HT1080 (cell line): Measurements from ENCODE around the gene AP1M2. TPM values are rescaled to one million over a fixed set of nuclear protein-coding genes. Genes with fewer than 3 reads are reported as not detected.
"Not testable (repeated sequence)": the region's sequence is repeated elsewhere in the genome, so short reads cannot be mapped to it uniquely, and the experiment has no call there.

Experiments used
- DNase-seq: peaks from one replicate; pipeline ENCODE4 v3.0.0-alpha.2; 2015; ENCODE audit warnings: low read depth
- total RNA-seq: library from RNA; depleted of rRNA; stranded (reverse); fragments of >200 nt; shearing (Covaris generic); gene quantifications from 2 replicates; pipeline ENCODE4 v1.2.3, GENCODE V29; 2014

The AP1M2 gene
- total RNA-seq, 1 experiment from 2014 or later = 8.6 TPM

DNA sequence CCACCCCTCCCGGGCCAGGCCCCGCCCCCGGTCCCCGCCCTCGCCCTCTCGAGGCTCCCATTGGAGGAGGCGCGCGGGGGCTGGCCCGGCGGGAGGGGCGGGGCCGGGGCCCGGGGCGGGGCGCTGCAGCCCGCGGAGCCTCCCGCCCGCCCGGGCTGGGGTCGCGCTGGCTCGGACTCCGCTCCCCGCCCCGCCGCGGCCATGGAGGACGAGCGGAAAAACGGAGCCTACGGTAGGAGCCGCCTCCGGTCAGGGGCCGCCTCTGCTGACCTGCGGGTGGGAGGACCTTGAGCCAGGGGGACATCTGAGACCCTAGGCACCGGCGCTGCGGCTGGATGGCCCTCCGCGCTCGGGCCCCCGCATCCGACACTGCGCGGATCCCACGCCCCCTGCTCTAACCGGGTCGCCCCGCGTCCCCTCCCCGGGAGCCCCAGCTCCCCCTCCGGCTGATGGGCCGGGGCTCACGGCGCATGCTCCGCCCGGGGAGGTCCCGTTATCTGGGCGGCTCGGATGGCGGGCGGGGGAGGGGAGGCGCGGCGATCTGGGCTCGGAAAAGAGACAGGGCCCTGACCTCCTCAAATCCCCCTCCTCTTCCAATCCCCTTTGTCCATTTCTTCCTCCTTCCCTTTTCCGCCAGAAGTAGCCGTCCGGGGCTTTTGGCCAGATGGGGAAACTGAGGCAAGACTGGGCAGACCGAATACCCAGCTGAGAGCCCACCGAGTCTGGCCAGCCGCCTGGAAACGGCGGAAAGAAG is 15.4 kb upstream of the AP1M2 start:
- DNase-seq = no peak

- no peak for DNase-seq
Observed at GRCh38 chr19:10601999-10602329, 14.9 kb upstream of the AP1M2 start.

- no peak for DNase-seq
Observed at GRCh38 chr19:10600149-10600548, 13.0 kb upstream of the AP1M2 start.

GRCh38 chr19:10593820-10594637 is 6.9 kb upstream of the AP1M2 start:
- DNase-seq = no peak

- DNase-seq = no peak
Observed at GRCh38 chr19:10593148-10593547, 6.0 kb upstream of the AP1M2 start.

DNA sequence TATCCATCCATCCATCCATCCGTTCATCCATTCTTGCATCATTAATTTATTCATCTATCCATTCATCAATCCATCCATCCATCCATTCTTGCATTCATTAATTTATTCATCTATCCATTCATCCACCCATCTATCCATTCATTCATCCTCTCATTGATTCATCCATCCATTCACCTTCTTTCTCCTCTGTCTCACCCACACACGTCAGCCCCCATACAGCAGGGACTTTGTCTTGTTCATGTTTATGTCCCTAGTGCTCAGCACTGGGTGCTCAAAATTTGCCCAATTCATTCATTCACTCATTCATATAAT is 683 bp upstream of the AP1M2 start:
- DNase-seq = no peak

GRCh38 chr19:10586396-10586795 is 716 bp downstream of the AP1M2 start:
- DNase-seq = no peak

DNA sequence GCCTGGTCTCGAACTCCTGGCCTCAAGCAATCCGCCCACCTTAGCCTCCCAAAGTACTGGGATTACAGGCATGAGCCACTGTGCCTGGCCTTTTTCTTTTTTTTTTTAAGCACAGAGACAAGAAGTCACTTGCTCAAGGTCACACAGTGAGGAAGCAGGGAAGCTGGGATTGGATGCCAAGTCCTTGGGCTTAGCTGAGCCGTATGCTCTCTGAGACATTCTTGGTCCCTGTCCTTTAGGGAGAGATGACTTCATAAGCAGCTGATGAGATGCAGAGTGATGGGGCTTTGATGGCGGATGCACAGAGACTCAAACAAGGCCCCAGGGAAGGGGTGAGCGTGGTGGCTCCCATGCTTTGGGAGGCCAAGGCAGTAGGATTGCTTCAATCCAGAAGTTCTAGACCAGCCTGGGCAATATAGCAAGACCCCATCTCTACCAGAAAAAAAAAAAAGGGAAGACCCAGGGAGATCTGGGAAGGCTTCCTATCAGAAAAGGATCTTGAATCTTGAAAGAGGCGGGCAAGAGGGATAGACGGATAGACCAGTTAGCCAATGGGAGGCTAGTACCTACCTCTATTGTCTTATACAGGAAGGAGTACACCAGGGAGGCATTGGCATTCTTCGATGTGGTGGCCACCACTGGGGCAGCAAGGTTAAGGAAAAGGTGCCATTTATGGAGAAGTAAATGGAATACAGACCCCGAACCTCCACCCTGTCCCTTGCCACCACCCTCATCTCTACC is 3.9 kb downstream of the AP1M2 start:
- no peak for DNase-seq

- no peak for DNase-seq
Observed at GRCh38 chr19:10582091-10582490, 5.0 kb downstream of the AP1M2 start.

DNA sequence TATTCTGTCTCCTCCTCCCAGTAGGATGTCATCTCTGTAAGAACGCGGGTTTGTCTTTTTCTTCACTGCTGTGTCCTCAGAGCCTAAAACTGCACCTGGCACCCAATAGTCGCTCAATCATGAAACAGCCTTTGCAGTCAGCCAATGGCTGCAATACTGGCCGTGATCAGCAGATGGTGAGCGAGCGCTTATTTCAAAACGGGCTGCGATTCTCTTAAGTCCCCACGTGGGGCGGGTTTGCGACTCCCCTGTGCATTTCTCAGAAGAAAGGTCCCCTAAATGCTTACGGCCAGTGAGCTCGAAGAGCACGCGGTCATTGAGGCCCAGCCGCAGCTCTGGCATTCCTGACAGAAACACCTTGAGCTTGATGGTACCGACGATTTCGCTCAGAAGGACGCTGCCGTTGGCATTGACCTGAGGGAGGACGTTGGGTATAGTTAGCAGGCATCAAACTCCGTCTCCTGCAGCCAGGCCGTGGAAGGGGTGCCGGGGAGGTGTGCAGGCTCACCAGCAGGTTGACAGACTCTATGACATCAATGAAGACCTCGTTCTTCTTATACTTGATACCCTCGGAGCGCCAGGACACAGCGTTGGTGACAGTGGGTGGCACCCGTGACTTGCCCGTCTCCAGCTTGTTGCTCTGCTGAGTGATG is 6.0 kb downstream of the AP1M2 start:
- peak; percentile 77 for DNase-seq

DNA sequence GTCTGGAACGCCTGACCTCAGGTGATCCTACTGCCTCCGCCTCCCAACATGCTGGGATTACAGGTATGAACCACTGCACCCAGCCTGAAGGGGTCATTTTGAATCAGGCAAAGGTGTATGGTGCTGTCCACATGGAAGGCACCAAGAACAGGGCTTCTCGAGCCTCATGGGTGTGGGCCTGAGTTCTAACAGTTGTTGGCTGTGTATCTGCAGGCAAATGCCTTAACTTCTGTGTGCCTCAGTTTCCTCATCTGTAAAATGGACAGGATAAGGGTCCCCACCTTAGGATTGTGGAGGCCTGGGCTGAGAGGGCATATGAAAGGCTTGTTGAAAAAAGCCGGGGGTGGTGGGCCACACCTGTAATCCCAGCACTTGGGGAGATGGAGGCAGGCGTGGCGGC is 9.2 kb downstream of the AP1M2 start:
- DNase-seq = no peak

- no peak for DNase-seq
Observed at GRCh38 chr19:10575011-10575716, 11.9 kb downstream of the AP1M2 start.

DNA sequence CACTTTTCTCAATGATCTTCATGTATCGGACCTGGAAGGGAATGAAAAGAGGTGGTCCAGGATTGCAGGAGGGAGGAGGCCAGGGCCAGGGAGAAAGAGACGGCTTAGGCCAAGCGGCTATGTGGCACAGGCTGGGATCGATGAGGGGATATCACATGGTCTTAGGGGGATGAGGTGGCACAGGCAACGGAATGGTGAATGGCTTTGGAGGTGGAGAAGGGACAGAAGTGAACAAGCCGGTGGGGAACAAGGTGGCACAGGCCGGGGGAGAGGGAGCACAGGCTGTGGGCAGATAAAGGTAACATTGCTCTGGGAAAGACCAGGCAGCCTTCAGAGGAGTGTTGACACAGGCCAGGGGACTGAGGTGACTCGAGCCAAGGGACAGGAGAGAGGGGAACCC is 12.7 kb downstream of the AP1M2 start:
- no peak for DNase-seq

DNA sequence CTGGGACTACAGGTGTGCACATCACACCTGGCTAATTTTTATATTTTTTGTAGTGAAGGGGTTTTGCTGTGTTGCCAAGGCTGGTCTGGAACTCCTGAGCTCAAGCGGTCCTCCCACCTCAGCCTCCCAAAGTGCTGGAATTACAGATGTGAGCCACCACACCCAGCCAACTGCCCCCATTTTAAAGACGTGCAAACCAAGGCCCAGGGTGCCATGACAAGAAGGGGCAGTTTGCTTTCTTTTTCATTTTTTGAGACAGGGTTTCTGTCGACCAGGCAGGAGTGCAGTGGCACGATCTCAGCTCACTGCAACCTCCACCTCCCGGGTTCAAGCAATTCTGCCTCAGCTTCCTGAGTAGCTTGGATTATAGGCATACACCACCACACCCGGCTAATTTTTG is 13.3 kb downstream of the AP1M2 start:
- DNase-seq = not testable (repeated sequence)

DNA sequence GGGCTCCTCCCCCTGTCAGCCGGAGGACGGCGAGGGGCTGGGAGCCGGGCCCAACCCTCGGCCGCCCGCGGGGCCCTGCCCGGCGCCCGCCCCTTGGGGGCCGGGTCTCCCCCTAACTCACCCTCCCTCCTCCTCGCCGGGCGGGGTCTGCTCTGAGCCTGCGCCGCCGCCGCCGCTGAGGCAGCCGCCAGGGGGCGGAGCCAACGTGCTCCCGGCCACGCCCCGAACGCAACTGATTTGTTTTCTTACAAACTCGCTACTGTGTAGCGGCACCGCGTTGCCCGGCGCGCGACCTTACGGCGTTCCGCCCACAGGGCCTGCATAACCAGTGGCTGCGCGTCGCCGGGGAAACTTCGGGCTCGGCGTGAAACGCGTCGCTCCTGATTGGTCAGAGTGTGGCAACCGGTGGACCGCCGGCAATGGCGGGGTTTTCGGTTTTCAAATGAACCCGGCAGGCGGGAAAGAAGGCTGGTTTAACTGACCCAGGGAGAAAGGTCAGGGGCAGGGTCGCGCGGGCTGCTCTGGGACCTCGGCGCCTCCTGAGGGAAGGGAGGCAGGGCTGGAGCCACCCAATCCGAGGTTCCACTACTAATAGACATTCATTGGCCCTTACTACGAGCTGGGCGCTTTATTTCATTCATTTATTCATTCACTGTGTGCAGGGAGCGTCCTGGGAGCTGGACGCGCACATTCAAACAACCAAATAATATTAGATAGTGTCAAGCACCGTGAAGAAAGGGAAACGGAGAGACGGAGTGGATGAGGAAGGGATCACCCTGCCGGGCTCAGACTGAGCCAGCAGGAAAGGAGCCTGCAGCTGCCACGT is 18.1 kb downstream of the AP1M2 start, which contains the start of gene CDKN2D:
Gene CDKN2D, minus strand, starts transcription at position 154 of the 826 bp plus-strand sequence. CDS start 326 bp downstream, outside the sequence.
- DNase-seq = peak; percentile 99

DNA sequence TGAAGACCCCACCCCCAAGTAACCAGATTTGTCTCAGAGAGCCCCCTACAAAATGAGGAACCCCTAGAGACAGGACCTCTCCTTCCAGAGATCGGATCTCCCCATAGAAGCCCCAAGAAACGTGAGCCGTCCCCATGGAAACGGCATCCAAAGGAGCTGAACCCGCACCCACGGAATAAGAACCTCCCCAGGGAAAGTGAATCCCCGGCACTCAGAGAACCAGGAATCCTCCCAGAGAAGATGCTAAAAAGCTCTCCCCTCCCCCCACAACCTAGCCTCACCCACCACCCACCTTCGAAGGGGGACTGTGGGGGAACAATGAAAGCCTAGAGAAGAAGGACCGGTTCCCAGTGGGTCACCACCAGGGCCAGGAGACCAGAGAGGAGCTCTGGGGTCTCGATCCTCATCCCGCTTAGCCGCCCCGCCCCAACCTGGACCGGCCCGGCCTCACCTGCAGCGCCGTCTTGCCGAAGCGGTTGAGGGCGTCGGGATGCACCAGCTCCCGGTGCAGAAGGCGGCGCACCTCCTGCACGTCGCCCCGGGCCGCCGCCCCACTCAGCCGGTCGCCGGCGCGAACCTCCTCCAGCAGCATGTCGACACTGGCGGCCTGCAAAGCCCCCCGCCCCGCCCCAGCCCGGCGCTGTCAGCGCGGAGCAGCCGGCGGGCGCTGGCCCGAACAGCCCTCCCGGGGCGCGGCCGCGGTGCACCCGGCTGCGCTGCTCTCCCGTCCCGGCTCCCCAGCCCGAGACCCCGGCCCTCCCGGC is 18.9 kb downstream of the AP1M2 start:
- DNase-seq = peak; percentile 36

DNA sequence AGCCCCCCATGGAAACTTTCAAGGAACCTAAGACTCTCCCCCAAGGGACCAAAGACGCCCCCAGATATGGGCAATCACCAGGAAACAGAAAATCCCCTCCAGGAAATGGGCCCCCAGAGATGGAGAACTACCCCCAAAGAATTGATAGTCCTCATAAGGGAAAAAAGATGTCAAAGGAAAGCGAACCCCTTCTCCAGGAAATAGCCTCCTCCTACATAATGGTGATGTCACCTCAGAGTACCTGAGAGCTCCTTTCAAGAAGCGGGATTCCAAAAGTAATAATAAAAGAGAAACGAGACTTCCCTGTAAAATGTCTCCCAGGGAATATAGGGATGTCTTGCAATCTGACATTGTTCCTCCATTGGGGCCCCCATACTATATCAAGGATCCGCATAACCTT is 19.5 kb downstream of the AP1M2 start:
- DNase-seq = no peak

DNA sequence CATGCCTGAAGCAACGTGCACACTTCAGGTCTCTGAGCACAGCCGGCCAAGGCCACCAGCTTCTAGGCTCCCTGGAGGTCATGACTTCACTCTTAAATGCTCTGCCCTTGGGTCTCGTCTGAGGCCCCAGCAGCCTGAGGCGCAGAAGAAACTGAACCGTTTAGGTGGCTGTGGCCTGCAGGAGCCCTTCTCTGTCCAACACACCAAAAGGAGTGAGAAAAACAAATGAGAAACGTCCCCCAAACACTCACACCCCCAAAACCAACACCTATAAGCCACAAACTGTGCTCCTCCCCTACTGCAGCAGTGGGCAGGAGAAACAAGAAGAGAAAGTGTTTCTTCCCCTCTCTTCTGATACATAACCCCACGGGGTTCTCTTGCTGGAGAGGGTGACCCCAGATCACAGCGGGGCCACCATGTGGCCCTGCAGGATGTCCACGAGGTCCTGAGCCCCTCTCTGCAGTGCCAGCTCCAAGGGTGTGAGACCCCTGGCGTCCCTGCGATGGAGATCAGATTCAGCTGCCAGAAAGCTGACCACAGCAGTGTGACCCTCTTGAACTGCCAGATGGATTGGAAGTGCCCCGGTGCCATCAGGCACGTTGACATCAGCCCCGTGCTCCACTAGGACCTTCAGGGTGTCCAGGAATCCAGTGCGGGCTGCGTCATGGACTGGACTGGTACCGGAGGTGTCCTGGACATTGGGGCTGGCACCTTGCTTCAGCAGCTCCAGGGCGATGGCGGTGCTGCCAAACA is 20.3 kb downstream of the AP1M2 start:
- DNase-seq = no peak

DNA sequence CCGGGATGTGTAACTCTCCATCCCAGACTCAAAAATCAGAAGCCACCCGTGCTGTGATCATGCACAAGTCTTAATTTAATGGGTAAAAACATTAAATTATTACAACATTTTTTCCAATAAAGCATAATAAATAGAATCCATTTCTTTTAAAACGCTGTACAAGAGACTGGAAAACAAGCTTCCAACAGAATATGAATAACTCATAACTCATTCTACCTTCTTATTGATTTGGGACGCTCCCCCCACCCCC is 20.8 kb downstream of the AP1M2 start:
- DNase-seq = no peak
